Activated T-helper 2 cell treated with anti-CD3 and anti-CD28 coated beads, Interferon-gamma antibody, Interleukin-2, Interleukin-4, amounts not matched to agents 10 μg/mL and 5 μg/mL and 100 μg/mL, durations not matched to agents 14 hours and 24 hours and 36 hours (primary cell): ENCODE results near the gene KLLN. TPM values are rescaled to one million over a fixed set of nuclear protein-coding genes. Genes with fewer than 3 reads are reported as not detected.
"Not testable (repeated sequence)": the region's sequence is repeated elsewhere in the genome, so short reads cannot be mapped to it uniquely, and the experiment has no call there.

ENCODE experiments used
- DNase-seq: peaks from one replicate; pipeline ENCODE4 v3.0.0; 2021; ENCODE audit warnings: low spot score
- H3K27ac Mint-ChIP-seq: one replicate; pipeline ENCODE4 v1.8.0; 2021; ENCODE audit warnings: mixed read lengths
- H3K27me3 Mint-ChIP-seq: one replicate; pipeline ENCODE4 v1.8.0; 2021; ENCODE audit warnings: low read depth, mixed read lengths
- H3K36me3 Mint-ChIP-seq: one replicate; pipeline ENCODE4 v1.8.0; 2021; ENCODE audit warnings: low read depth, mixed read lengths
- H3K4me1 Mint-ChIP-seq: one replicate; pipeline ENCODE4 v1.8.0; 2021; ENCODE audit warnings: low read depth, mixed read lengths
- H3K4me3 Mint-ChIP-seq: one replicate; pipeline ENCODE4 v1.8.0; 2021; ENCODE audit warnings: low read depth, mild to moderate bottlenecking, moderate library complexity, mixed read lengths
- H3K9me3 Mint-ChIP-seq: one replicate; pipeline ENCODE4 v1.8.0; 2021; ENCODE audit warnings: mixed read lengths
- intact Hi-C: fragments of 100-400 bp; cut with micrococcal nuclease; formaldehyde crosslinking; loops from one replicate; pipeline ENCODE4 v1.15.1; 2023
- total RNA-seq: library from RNA; stranded (reverse); gene quantifications from 2 replicates; pipeline ENCODE4 v1.2.3, GENCODE V29; 2022

KLLN gene
- total RNA-seq, 1 donor from 2014 or later, result 0.55 TPM

DNA sequence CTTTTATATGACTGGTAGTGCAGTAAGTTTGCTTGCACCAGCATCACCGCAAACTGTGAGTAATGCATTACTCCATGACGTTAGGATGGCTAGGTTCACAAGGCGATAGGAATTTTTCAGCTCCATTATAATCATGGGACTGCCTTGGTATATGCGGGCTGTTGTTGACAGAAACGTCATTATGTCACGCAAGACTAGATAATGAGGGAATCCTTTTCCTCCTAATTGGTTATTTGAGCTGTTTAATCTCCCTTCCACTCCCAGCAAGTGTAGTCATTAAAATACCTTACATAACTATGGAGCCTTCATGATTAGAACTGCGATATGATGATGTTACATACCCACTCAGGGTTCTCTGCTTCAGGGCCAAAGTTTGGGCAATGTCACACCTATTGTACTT is 17.3 kb downstream of the KLLN start:
- Mint-ChIP-seq H3K9me3 (no peaks in the 10 kb centered on the region), H3K27ac (no peak overlapping the region), H3K27me3 (no peaks in the 10 kb centered on the region), H3K4me3 (no peak overlapping the region), H3K4me1 (peaks cover 10% of the 10 kb centered on the region), H3K36me3 (no peaks in the 10 kb centered on the region)
- intact Hi-C loops, result no loop called here
- DNase-seq, result no peak

DNA sequence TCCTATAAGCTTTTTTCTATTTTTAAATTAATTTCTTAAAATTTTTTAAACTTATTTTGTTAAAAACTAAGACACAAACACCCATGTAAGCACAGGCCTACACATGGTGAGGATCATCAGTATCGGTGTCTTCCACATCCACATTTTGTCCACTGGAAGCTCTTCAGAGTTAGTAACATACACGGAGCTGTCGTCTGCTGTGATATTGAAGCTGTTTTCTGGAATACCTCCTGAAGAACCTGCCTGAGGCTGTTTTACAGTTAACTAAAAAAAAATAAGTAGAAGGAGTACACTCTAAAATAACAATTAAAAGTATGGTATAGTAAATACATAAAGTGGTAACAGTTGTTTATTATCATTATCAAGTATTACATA is 17.7 kb downstream of the KLLN start:
- H3K27ac Mint-ChIP-seq, result no peak overlapping the region
- no peaks in the 10 kb centered on the region for H3K27me3 Mint-ChIP-seq
- H3K4me1 Mint-ChIP-seq, result peaks cover 7% of the 10 kb centered on the region
- no peaks in the 10 kb centered on the region for H3K36me3 Mint-ChIP-seq
- intact Hi-C loops, result no loop called here
- H3K9me3 Mint-ChIP-seq, result no peaks in the 10 kb centered on the region
- no peak for DNase-seq
- H3K4me3 Mint-ChIP-seq, result no peak overlapping the region

DNA sequence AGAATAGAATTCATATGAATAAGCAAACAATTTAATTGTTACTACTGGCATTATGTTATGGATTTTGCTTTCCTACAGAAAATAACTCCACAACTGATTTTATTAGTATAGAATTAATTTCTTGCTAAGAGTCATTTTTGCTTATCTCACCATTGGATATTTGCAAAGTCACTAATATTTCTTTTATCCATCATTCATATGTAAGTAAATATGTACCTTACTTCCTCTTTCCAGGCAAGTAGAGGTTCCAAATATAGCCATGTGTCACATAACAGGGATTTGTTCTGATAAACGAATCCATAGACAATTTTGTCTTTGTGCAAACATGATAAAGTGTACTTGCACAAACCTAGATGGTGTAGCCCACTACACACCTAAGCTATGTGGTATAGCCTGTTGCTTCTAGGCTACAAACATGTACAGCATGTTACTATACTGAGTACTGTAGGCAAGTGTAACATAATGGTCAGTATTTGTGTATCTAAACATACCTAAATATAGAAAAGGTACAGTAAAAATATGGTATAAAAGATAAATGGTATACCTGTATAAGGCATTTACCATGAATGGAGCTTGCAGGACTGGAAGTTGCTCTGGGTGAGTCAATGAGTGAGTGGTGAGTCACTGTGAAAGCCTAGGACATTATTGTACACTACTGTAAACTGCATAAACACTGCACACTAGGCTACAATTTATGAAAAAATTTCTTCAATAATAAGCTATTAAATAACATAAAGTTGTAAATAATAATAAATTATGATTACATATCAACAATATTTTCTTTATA is 18.3 kb downstream of the KLLN start:
- H3K4me1 Mint-ChIP-seq, result peaks cover 7% of the 10 kb centered on the region
- no peaks in the 10 kb centered on the region for H3K36me3 Mint-ChIP-seq
- no peak overlapping the region for H3K4me3 Mint-ChIP-seq
- DNase-seq, result no peak
- no peaks in the 10 kb centered on the region for H3K9me3 Mint-ChIP-seq
- intact Hi-C loops, result no loop called here
- no peaks in the 10 kb centered on the region for H3K27me3 Mint-ChIP-seq
- H3K27ac Mint-ChIP-seq, result no peak overlapping the region

DNA sequence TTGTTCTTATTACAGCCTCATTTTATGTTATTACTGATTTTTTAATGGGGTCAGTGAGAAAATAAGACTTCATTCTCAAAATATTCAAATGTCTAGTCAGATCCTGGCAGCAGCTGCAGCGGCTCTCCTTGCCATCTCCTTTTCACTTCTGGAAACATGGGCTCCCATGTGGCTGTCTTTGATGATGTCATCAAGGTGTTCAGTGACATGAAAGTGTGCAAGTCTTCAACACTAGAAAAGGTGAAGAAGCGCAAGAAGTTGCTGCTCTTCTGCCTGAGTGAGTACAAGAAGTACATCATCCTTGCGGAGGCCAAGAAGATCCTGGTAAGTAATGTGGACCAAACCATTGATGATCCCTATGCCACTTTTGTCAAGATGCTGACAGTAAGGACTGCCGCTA is 19.6 kb downstream of the KLLN start:
- H3K27ac Mint-ChIP-seq, result no peak overlapping the region
- no peak for DNase-seq
- intact Hi-C loops, result no loop called here
- no peak overlapping the region for H3K4me3 Mint-ChIP-seq
- no peaks in the 10 kb centered on the region for H3K27me3 Mint-ChIP-seq
- H3K36me3 Mint-ChIP-seq, result no peaks in the 10 kb centered on the region
- H3K9me3 Mint-ChIP-seq, result no peaks in the 10 kb centered on the region
- H3K4me1 Mint-ChIP-seq, result peaks cover 7% of the 10 kb centered on the region

DNA sequence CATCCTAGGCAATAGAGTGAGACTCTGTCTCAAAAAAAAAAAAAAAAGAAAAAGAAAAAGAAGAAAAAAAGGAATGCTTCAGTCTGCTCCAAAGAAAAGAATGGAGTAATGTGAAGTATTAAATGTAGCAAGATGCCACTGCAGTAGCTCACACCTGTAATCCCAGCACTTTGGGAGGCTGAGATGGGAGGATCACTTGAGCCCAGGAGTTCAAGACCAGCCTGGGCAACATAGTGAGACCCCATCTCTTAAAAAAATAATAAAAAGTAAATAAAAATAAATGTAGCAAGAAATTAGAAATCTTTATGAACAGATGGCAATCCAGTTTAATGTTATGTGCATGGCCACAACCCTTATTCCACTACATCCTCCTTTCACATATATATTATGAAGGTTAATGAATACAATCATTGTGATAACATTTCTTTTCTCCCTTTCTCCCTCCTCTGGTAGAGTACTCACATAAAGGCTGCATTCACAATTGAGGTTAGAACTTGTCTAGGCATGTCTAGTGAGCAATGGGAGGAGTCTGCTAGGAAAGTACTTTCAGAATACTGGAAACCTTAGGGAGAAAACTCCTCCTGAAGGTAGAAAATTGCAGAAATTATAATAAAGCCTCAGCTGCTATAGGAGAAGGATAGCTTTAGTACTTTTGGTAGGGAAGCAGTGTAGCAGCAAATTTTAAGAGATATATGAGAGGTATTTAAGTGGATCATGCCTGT is 20.4 kb downstream of the KLLN start:
- peaks cover 7% of the 10 kb centered on the region for H3K4me1 Mint-ChIP-seq
- no peak overlapping the region for H3K27ac Mint-ChIP-seq
- no peak overlapping the region for H3K4me3 Mint-ChIP-seq
- H3K9me3 Mint-ChIP-seq, result no peaks in the 10 kb centered on the region
- no peaks in the 10 kb centered on the region for H3K27me3 Mint-ChIP-seq
- no peak for DNase-seq
- intact Hi-C loops, result no loop called here
- H3K36me3 Mint-ChIP-seq, result no peaks in the 10 kb centered on the region

DNA sequence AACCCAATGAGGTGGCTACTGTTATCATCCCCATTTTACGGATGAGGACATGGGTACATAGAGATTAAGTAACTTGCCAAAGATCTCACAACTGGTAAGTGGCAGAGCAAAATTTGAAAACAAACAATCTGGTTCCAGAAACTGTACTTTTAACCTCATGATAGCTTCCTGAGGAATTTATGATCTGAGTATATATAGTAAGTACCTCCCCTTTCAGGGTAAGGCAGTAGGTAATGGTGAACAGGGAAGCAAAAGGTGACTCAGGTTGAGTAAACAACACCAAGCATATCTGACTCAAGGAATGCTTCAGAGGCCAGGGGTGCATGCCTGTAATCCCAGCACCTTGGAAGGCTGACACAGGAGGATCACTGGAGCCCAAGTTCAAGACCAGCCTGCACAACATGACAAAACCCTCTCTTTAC is 21.1 kb downstream of the KLLN start:
- Mint-ChIP-seq H3K4me1 (peaks cover 7% of the 10 kb centered on the region), H3K4me3 (no peak overlapping the region), H3K9me3 (no peaks in the 10 kb centered on the region), H3K27ac (no peak overlapping the region), H3K27me3 (no peaks in the 10 kb centered on the region), H3K36me3 (no peaks in the 10 kb centered on the region)
- intact Hi-C loops, result no loop called here
- DNase-seq, result no peak

DNA sequence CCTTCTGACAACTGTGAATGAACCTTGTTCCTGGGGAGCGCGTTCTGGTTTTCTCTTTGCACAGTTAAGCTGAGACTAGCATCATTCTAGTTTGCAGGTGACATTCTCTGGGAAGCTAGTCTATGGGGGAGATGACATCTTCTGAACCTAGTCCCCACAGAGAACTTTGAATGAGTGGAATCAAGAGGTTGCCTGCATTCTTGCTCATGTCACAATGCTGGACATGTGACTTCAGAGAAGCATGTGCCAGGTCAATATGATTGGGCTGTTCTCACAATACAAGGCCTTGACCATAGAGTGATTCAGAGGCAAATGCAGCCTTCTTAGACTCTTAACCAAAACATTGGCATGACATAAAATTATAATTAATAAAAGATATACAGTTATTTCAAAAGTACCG is 22.1 kb downstream of the KLLN start:
- Mint-ChIP-seq H3K9me3 (no peaks in the 10 kb centered on the region), H3K27ac (no peak overlapping the region), H3K4me3 (no peak overlapping the region), H3K4me1 (peaks cover 7% of the 10 kb centered on the region), H3K27me3 (peaks cover 2% of the 10 kb centered on the region), H3K36me3 (no peaks in the 10 kb centered on the region)
- no peak for DNase-seq
- intact Hi-C loops, result no loop called here

DNA sequence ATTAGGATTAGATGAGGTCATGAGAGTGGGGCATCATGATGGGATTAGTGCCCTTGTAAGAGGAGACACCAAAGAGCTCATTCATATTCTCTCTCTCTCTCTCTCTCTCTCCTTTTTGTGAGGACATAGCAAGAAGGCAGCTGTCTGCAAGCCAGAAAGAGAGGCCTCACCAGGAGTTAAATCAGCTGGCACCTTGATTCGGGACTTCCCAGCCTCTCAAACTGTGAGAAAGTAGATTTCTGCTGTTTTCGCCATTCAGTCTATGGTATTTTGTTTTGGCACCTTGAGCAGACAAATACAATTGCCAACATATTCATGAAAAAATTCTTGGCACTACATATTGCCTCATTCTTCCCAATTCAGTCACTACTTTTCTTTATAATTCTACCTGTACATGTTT is 24.7 kb downstream of the KLLN start:
- H3K9me3 Mint-ChIP-seq, result no peaks in the 10 kb centered on the region
- no peak overlapping the region for H3K4me3 Mint-ChIP-seq
- H3K36me3 Mint-ChIP-seq, result no peaks in the 10 kb centered on the region
- intact Hi-C loops, result no loop called here
- peaks cover 7% of the 10 kb centered on the region for H3K4me1 Mint-ChIP-seq
- peaks cover 2% of the 10 kb centered on the region for H3K27me3 Mint-ChIP-seq
- DNase-seq, result no peak
- no peak overlapping the region for H3K27ac Mint-ChIP-seq

DNA sequence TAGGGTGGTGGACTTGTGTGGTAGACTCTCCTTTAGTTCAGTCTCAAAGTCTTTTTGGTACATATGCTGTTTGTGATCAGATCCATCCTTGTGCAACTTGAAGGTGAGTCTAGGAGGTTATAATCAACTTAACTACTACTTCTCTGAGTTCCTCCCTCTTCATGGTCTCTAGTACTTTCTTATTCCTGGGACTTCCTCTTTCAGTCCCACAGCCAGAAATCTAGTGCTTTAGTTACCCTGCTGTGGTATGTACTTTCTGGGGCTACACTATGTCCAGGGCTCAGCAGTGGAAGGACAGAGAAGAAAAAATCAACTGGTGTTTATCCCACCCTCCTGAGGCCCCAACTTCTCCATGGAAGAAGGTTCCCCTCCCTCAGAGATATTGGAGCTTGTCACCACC is 25.9 kb downstream of the KLLN start:
- H3K4me3 Mint-ChIP-seq, result no peak overlapping the region
- H3K27ac Mint-ChIP-seq, result no peak overlapping the region
- no peaks in the 10 kb centered on the region for H3K9me3 Mint-ChIP-seq
- peaks cover 4% of the 10 kb centered on the region for H3K4me1 Mint-ChIP-seq
- no peaks in the 10 kb centered on the region for H3K36me3 Mint-ChIP-seq
- peaks cover 2% of the 10 kb centered on the region for H3K27me3 Mint-ChIP-seq
- intact Hi-C loops, result no loop called here
- no peak for DNase-seq

DNA sequence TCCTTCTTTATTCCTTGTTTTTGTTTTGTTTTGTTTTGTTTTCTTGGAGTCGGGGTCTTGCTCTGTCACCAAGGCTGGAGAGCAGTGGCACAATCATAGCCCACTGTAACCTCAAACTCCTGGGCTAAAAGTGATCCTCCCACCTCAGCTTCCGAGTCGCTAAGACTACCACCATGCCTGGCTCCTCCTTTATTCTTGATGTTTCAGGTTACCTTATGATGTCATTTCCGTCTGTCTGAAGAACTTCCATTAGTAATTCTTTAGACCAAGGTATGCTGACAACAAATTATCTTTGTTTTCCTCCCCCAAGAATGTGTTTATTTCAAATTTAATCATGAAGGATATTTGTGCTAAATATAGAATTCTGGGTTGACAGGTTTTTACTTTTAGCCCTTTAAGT is 27.2 kb downstream of the KLLN start:
- Mint-ChIP-seq H3K9me3 (no peaks in the 10 kb centered on the region), H3K27ac (no peak overlapping the region), H3K4me3 (no peak overlapping the region), H3K27me3 (peaks cover 2% of the 10 kb centered on the region), H3K36me3 (no peaks in the 10 kb centered on the region), H3K4me1 (peaks cover 4% of the 10 kb centered on the region)
- intact Hi-C loops, result no loop called here
- no peak for DNase-seq

DNA sequence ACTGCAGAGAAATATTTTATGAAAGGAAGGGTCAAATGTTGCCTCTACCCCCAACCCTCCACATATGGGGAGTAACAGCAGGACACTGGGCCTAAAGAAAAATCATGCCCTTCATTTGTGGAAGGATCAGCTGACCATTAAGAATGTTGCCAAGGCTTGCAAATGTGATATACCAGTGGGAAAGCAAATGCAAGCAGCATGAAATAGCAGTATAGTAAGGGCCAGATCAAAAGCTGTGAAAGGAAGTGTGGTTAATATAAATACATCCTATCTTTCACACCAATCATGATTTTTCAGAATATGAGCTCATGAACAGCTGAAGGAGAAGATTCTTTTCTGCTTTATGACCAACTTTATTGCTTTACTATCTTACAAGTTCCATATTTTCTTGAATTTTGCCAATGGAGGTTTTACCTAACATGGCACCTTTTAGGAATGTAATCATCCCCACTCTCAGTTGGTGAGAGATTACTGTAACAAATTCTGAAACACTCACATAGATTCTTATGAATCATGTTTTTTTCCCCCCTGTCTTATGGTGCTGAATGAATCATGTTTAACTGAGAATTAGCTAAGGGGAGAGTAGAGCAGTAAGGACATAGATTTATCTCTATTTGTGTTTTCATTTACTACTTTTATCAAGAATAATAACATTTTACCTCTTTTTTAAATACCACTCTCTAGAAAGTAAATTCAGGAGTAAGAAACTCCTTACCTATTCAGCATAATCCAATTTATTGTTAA is 33.2 kb downstream of the KLLN start:
- intact Hi-C loops, result loop anchor here (1.0 kb wide), 1 partner anchor 12 kb away; the partner anchor contains the start of gene ATAD1
- Mint-ChIP-seq H3K4me3 (no peak overlapping the region), H3K27me3 (no peaks in the 10 kb centered on the region), H3K4me1 (peaks cover 39% of the 10 kb centered on the region), H3K27ac (peak overlapping the region; percentile 17), H3K36me3 (peaks cover 4% of the 10 kb centered on the region), H3K9me3 (no peaks in the 10 kb centered on the region)
- DNase-seq, result no peak

DNA sequence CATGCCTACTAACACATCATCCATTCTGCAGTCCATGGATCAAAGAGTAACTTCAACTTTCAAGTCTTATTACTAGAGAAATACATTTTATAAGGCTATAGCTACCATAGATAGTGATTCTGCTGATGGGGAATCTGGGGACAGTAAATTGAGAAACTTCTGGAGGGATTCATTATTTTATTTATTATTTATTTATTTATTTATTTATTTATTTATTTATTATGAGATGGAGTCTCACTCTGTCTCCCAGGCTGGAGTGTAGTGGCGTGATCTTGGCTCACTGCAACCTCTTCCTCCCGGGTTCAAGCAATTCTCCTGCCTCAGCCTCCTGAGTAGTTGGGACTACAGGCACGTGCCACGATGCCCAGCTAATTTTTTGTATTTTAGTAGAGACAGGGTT is 34.3 kb downstream of the KLLN start:
- H3K27ac Mint-ChIP-seq, DNase-seq, intact Hi-C loops, H3K27me3 Mint-ChIP-seq, H3K36me3 Mint-ChIP-seq, H3K4me3 Mint-ChIP-seq, H3K9me3 Mint-ChIP-seq: not testable (repeated sequence)
- peaks cover 39% of the 10 kb centered on the region for H3K4me1 Mint-ChIP-seq

DNA sequence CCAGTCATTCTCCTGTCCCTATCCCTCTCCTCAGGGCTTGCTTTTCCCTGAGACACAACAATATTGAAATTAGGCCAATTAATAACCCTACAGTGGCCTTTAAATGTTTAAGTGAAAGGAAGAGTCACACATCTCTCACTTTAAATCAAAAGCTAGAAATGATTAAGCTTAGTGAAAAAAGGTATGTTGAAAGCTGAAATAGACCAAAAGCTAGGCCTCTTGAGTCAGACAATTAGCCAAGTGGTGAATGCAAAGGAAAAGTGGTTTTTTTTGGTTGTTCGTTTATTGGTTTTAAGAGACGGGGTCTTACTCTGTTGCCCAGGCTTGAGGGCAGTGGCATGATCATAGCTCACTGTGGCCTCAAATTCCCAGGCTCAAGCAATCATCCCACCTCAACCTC is 35.7 kb downstream of the KLLN start:
- H3K27ac Mint-ChIP-seq, result no peak overlapping the region
- no peak overlapping the region for H3K4me3 Mint-ChIP-seq
- H3K4me1 Mint-ChIP-seq, result peaks cover 37% of the 10 kb centered on the region
- no peak for DNase-seq
- peaks cover 6% of the 10 kb centered on the region for H3K27me3 Mint-ChIP-seq
- no peaks in the 10 kb centered on the region for H3K9me3 Mint-ChIP-seq
- H3K36me3 Mint-ChIP-seq, result peaks cover 4% of the 10 kb centered on the region
- intact Hi-C loops, result no loop called here
